ENCODE measurements around the gene MAPK12.
"Not testable (repeated sequence)": the region's sequence is repeated elsewhere in the genome, so short reads cannot be mapped to it uniquely, and the experiment has no call there.

GRCh38 chr22:50273781-50274180 is 12.3 kb upstream of the MAPK12 start:
- not testable (repeated sequence) for TF ChIP-seq CTCF (conservative IDR thresholded peaks at IDR 0.05 in 1 of 2, IDR thresholded peaks at IDR 0.05 in 1 of 2; ENCODE audit: extremely low read depth in 1 of 2, insufficient read depth in 1 of 2, low read depth in 1 of 2, low read length in 2 of 2); EZH2 (IDR thresholded peaks at IDR 0.05; ENCODE audit: borderline replicate concordance, low read length)
